ENCODE data around the gene CBX2. TPM values are rescaled to one million over a fixed set of nuclear protein-coding genes. Genes with fewer than 3 reads are reported as not detected.
A peak's percentile ranks its signal among the peaks of the same experiment; 100 is the strongest.

Gene CBX2
- total RNA-seq, 1 donor from 2014 or later: 4.2 TPM

GRCh38 chr17:79830303-79830702, 52.4 kb downstream of the CBX2 start:
- ATAC-seq (ENCODE audit: poor library complexity) (no peak), DNase-seq (no peak)
- intact Hi-C loops (cut with DNase I): no loop called here

- DNase-seq: no peak
- intact Hi-C loops (cut with DNase I): no loop called here
- ATAC-seq (ENCODE audit: poor library complexity): no peak
Measured at GRCh38 chr17:79830763-79831264, 52.9 kb downstream of the CBX2 start.

- ATAC-seq (ENCODE audit: poor library complexity) (peak; percentile 74), DNase-seq (peak; percentile 85)
- intact Hi-C loops (cut with DNase I): no loop called here
Measured at GRCh38 chr17:79831265-79832217, 53.6 kb downstream of the CBX2 start.

- DNase-seq (no peak), ATAC-seq (ENCODE audit: poor library complexity) (peak; percentile 40)
- intact Hi-C loops (cut with DNase I): no loop called here
Measured at GRCh38 chr17:79832218-79833109, 54.5 kb downstream of the CBX2 start.

GRCh38 chr17:79833110-79833450, 55.1 kb downstream of the CBX2 start:
- ATAC-seq (ENCODE audit: poor library complexity): no peak
- intact Hi-C loops (cut with DNase I): no loop called here
- no peak for DNase-seq

GRCh38 chr17:79833744-79834564, 56.0 kb downstream of the CBX2 start:
- intact Hi-C loops (cut with DNase I): no loop called here
- DNase-seq (no peak), ATAC-seq (ENCODE audit: poor library complexity) (no peak)

- ATAC-seq (ENCODE audit: poor library complexity): no peak
- intact Hi-C loops (cut with DNase I): no loop called here
- no peak for DNase-seq
Measured at GRCh38 chr17:79834565-79835469, 56.9 kb downstream of the CBX2 start.

GRCh38 chr17:79835470-79835899, 57.5 kb downstream of the CBX2 start:
- DNase-seq (no peak), ATAC-seq (ENCODE audit: poor library complexity) (no peak)
- intact Hi-C loops (cut with DNase I): no loop called here

- DNase-seq: no peak
- intact Hi-C loops (cut with DNase I): no loop called here
- ATAC-seq (ENCODE audit: poor library complexity): no peak
Measured at GRCh38 chr17:79835953-79836509, 58.1 kb downstream of the CBX2 start.

- intact Hi-C loops (cut with DNase I): no loop called here
- DNase-seq: peak; percentile 65
- no peak for ATAC-seq (ENCODE audit: poor library complexity)
Measured at GRCh38 chr17:79836510-79836971, 58.6 kb downstream of the CBX2 start.

- ATAC-seq (ENCODE audit: poor library complexity) (peak; percentile 57), DNase-seq (peak; percentile 87)
- intact Hi-C loops (cut with DNase I): no loop called here
Measured at GRCh38 chr17:79836972-79837887, 59.3 kb downstream of the CBX2 start.

Other genes starting within 250 kb of the CBX2 start
- gene RBFOX3, start 167.1 kb upstream of the CBX2 start, total RNA-seq: not detected
- not detected for gene ENPP7, start 47.2 kb upstream of the CBX2 start, total RNA-seq
- 6.2 TPM for gene CBX8, start 18.9 kb downstream of the CBX2 start, total RNA-seq
- 25.6 TPM for gene CBX4, start 61.3 kb downstream of the CBX2 start, total RNA-seq